ENCODE data around the gene STK4. TPM values are rescaled to one million over a fixed set of nuclear protein-coding genes. Genes with fewer than 3 reads are reported as not detected.

The STK4 gene
- total RNA-seq, 1 experiment from 2014 or later, result 41.2 TPM

- DNase-seq (ENCODE audit: low spot score) (no peak), ATAC-seq (no peak)
- no peak for TF ChIP-seq GRHL2 (CRISPR knock-in tag; IDR thresholded peaks at IDR 0.05; ENCODE audit: insufficient replicate concordance, severe bottlenecking)
- TF ChIP-seq JUN (CRISPR knock-in tag; IDR thresholded peaks at IDR 0.05), result no peak
- no peak for TF ChIP-seq SMAD4 (CRISPR knock-in tag; IDR thresholded peaks at IDR 0.05)
- TF ChIP-seq PREB (CRISPR knock-in tag; IDR thresholded peaks at IDR 0.05; ENCODE audit: borderline replicate concordance), result no peak
- no peak for TF ChIP-seq ZNF512 (CRISPR knock-in tag; IDR thresholded peaks at IDR 0.05; ENCODE audit: borderline replicate concordance)
- TF ChIP-seq ZNF416 (CRISPR knock-in tag; IDR thresholded peaks at IDR 0.05), result no peak
- peaks cover 11% of the 10 kb centered on the region for H3K36me3 Mint-ChIP-seq
- H3K27me3 Mint-ChIP-seq (ENCODE audit: low read depth), result no peaks in the 10 kb centered on the region
- no peak overlapping the region for H3K4me3 Mint-ChIP-seq
- ChIA-PET CTCF (interaction anchor here (1.0 to 1.2 kb wide), 4 partner anchors 9 to 273 kb away, joined by 3 to 7 read pairs (median 5); no protein-coding TSS in a partner anchor), POLR2A (no interaction called here)
- peak overlapping the region; percentile 89; the same call in 1 of the 2 replicates for H3K27ac Mint-ChIP-seq
- no peaks in the 10 kb centered on the region for H3K9me3 Mint-ChIP-seq
- H3K4me1 Mint-ChIP-seq, result peaks cover 45% of the 10 kb centered on the region
These were observed 54.0 kb downstream of the STK4 start for GRCh38 chr20:45020236-45020886.

GRCh38 chr20:45021631-45022030, 55.3 kb downstream of the STK4 start:
- Mint-ChIP-seq H3K4me1 (peaks cover 32% of the 10 kb centered on the region), H3K27me3 (ENCODE audit: low read depth) (no peaks in the 10 kb centered on the region), H3K27ac (peak overlapping the region; percentile 6; the same call in 1 of the 2 replicates), H3K36me3 (peaks cover 17% of the 10 kb centered on the region), H3K4me3 (no peak overlapping the region), H3K9me3 (no peaks in the 10 kb centered on the region)
- no peak for DNase-seq (ENCODE audit: low spot score)
- no peak for ATAC-seq
- ChIA-PET CTCF (no interaction called here), POLR2A (no interaction called here)
- TF ChIP-seq ZNF232 (CRISPR knock-in tag; IDR thresholded peaks at IDR 0.05), result no peak
- no peak for TF ChIP-seq ZNF425 (CRISPR knock-in tag; conservative IDR thresholded peaks at IDR 0.05)
- TF ChIP-seq HMGXB4 (CRISPR knock-in tag; IDR thresholded peaks at IDR 0.05), result no peak
- no peak for TF ChIP-seq ZNF219 (CRISPR knock-in tag; IDR thresholded peaks at IDR 0.05; ENCODE audit: borderline replicate concordance)
- no peak for TF ChIP-seq ERG (CRISPR knock-in tag; IDR thresholded peaks at IDR 0.05)
- no peak for TF ChIP-seq FOXP4 (CRISPR knock-in tag; IDR thresholded peaks at IDR 0.05)
- TF ChIP-seq KAT7 (CRISPR knock-in tag; IDR thresholded peaks at IDR 0.05; ENCODE audit: borderline replicate concordance), result no peak
- no peak for TF ChIP-seq STAT6 (CRISPR knock-in tag; conservative IDR thresholded peaks at IDR 0.05; ENCODE audit: low read depth)
- TF ChIP-seq HMGA2 (CRISPR knock-in tag; IDR thresholded peaks at IDR 0.05), result no peak
- TF ChIP-seq RORB (CRISPR knock-in tag; IDR thresholded peaks at IDR 0.05), result no peak
- no peak for TF ChIP-seq ZNF281 (CRISPR knock-in tag; IDR thresholded peaks at IDR 0.05)
- TF ChIP-seq GRHL2 (CRISPR knock-in tag; IDR thresholded peaks at IDR 0.05; ENCODE audit: insufficient replicate concordance, severe bottlenecking), result no peak
- TF ChIP-seq ZNF671 (CRISPR knock-in tag; IDR thresholded peaks at IDR 0.05), result no peak
